WTC11 (cell line): ENCODE results near the gene FOXP1. TPM values are rescaled to one million over a fixed set of nuclear protein-coding genes. Genes with fewer than 3 reads are reported as not detected.

Experiments used
- ATAC-seq: fragments of 200-7000 bp; cut with Tn5 transposase; 2 replicates; pipeline ENCODE4 v1.10.0; 2021; ENCODE audit warnings: mild to moderate bottlenecking, moderate library complexity
- CTCF ChIA-PET: fragments of 300-600 bp; sonication (Branson Sonifier 250); formaldehyde crosslinking; loops from one replicate; lab custom pipeline; 2021; ENCODE audit warnings: antibody characterized with exemption; lab: Charles Lee
- POLR2A ChIA-PET: fragments of 350-600 bp; sonication (Branson Sonifier 250); formaldehyde crosslinking; loops from one replicate; lab custom pipeline; 2021; ENCODE audit warnings: antibody characterized with exemption; lab: Charles Lee
- DNase-seq: peaks from one replicate; pipeline ENCODE4 v3.0.0; 2021; ENCODE audit warnings: low spot score
- H3K27ac Mint-ChIP-seq: 2 replicates; pipeline ENCODE4 v1.8.0; 2021; ENCODE audit warnings: mixed read lengths
- H3K27me3 Mint-ChIP-seq: 2 replicates; pipeline ENCODE4 v1.8.0; 2021; ENCODE audit warnings: low read depth, mild to moderate bottlenecking, moderate library complexity, mixed read lengths
- H3K36me3 Mint-ChIP-seq: 2 replicates; pipeline ENCODE4 v1.8.0; 2021; ENCODE audit warnings: mixed read lengths
- H3K4me1 Mint-ChIP-seq: 2 replicates; pipeline ENCODE4 v1.8.0; 2022; ENCODE audit warnings: mixed read lengths
- H3K4me3 Mint-ChIP-seq: 2 replicates; pipeline ENCODE4 v1.8.0; 2021; ENCODE audit warnings: mild to moderate bottlenecking, moderate library complexity, mixed read lengths
- H3K9me3 Mint-ChIP-seq: 2 replicates; pipeline ENCODE4 v1.8.0; 2021; ENCODE audit warnings: mixed read lengths
- ELF4 ChIP-seq: sonication (generic); formaldehyde crosslinking; IDR thresholded peaks from 2 replicates; pipeline ENCODE4 v1.8.1; 2022; ENCODE audit warnings: low read depth, mild to moderate bottlenecking, moderate library complexity, missing genetic modification reagents
- ETV6 ChIP-seq: sonication (generic); formaldehyde crosslinking; IDR thresholded peaks from 2 replicates; pipeline ENCODE4 v1.8.1; 2022; ENCODE audit warnings: mild to moderate bottlenecking, missing genetic modification reagents
- GABPB1 ChIP-seq: sonication (generic); formaldehyde crosslinking; IDR thresholded peaks from 2 replicates; pipeline ENCODE4 v1.8.1; 2023; ENCODE audit warnings: mild to moderate bottlenecking, missing genetic modification reagents
- GRHL2 ChIP-seq: fragments of 250-450 bp; sonication (Bioruptor Pico); IDR thresholded peaks from 2 replicates; pipeline ENCODE4 v1.8.0; 2022; ENCODE audit warnings: mild to moderate bottlenecking, moderate library complexity; ENCODE audit not compliant: insufficient replicate concordance, severe bottlenecking
- GTF2I ChIP-seq: fragments of 250-450 bp; sonication (Bioruptor Pico); conservative IDR thresholded peaks from 2 replicates; pipeline ENCODE4 v1.4.0; 2021; ENCODE audit warnings: mild to moderate bottlenecking
- JUN ChIP-seq: sonication (generic); formaldehyde crosslinking; IDR thresholded peaks from 2 replicates; pipeline ENCODE4 v1.8.0; 2023; ENCODE audit warnings: mild to moderate bottlenecking, missing genetic modification reagents
- NFE2L1 ChIP-seq: sonication (generic); formaldehyde crosslinking; IDR thresholded peaks from 2 replicates; pipeline ENCODE4 v1.8.1; 2023; ENCODE audit warnings: missing genetic modification reagents
- NFYB ChIP-seq: sonication (generic); formaldehyde crosslinking; conservative IDR thresholded peaks from 2 replicates; pipeline ENCODE4 v1.8.0; 2022; ENCODE audit warnings: low read depth, missing genetic modification reagents
- PRRX2 ChIP-seq: fragments of 250-450 bp; sonication (Bioruptor Pico); IDR thresholded peaks from 2 replicates; pipeline ENCODE4 v1.8.0; 2021; ENCODE audit warnings: mild to moderate bottlenecking
- RELA ChIP-seq: sonication (generic); formaldehyde crosslinking; IDR thresholded peaks from 2 replicates; pipeline ENCODE4 v1.8.1; 2022; ENCODE audit warnings: missing genetic modification reagents, mild to moderate bottlenecking, borderline replicate concordance
- RORB ChIP-seq: fragments of 250-450 bp; sonication (Bioruptor Pico); IDR thresholded peaks from 2 replicates; pipeline ENCODE4 v1.9.0; 2021; ENCODE audit warnings: mild to moderate bottlenecking
- TCF7 ChIP-seq: sonication (generic); formaldehyde crosslinking; IDR thresholded peaks from 2 replicates; pipeline ENCODE4 v1.8.0; 2022; ENCODE audit warnings: mild to moderate bottlenecking, low read depth, missing genetic modification reagents, moderate library complexity
- ZNF121 ChIP-seq: sonication (generic); formaldehyde crosslinking; IDR thresholded peaks from 2 replicates; pipeline ENCODE4 v1.8.0; 2023; ENCODE audit warnings: missing genetic modification reagents
- ZNF317 ChIP-seq: sonication (generic); formaldehyde crosslinking; IDR thresholded peaks from 2 replicates; pipeline ENCODE4 v1.8.1; 2023; ENCODE audit warnings: low read depth, mild to moderate bottlenecking, moderate library complexity, missing genetic modification reagents, borderline replicate concordance
- total RNA-seq: library from RNA; stranded (reverse); gene quantifications from 3 replicates; pipeline ENCODE4 v1.2.3, GENCODE V29; 2021
- TF ChIP-seq, protein P1 (sequence below): sonication (generic); formaldehyde crosslinking; IDR thresholded peaks from 2 replicates; pipeline ENCODE4 v1.8.0; 2022; ENCODE audit warnings: missing genetic modification reagents
- TF ChIP-seq, protein P2 (sequence below): sonication (generic); formaldehyde crosslinking; IDR thresholded peaks from 2 replicates; pipeline ENCODE4 v1.8.1; 2022; ENCODE audit warnings: low read depth, mild to moderate bottlenecking, moderate library complexity, missing genetic modification reagents, borderline replicate concordance
- TF ChIP-seq, protein P3 (sequence below): sonication (generic); formaldehyde crosslinking; IDR thresholded peaks from 2 replicates; pipeline ENCODE4 v1.8.1; 2023; ENCODE audit warnings: mild to moderate bottlenecking, moderate library complexity, missing genetic modification reagents
- TF ChIP-seq, protein P4 (sequence below): sonication (generic); formaldehyde crosslinking; IDR thresholded peaks from 2 replicates; pipeline ENCODE4 v1.8.1; 2022; ENCODE audit warnings: mild to moderate bottlenecking, missing genetic modification reagents, moderate library complexity, borderline replicate concordance
- TF ChIP-seq, protein P5 (sequence below): fragments of 250-450 bp; sonication (Bioruptor Pico); IDR thresholded peaks from 2 replicates; pipeline ENCODE4 v1.9.0; 2021; ENCODE audit warnings: mild to moderate bottlenecking
- TF ChIP-seq, protein P6 (sequence below): fragments of 200-600 bp; IDR thresholded peaks from 2 replicates; pipeline ENCODE4 v1.8.0; 2022; ENCODE audit warnings: antibody characterized with exemption
- TF ChIP-seq, protein P7 (sequence below): sonication (generic); formaldehyde crosslinking; IDR thresholded peaks from 2 replicates; pipeline ENCODE4 v1.8.0; 2023; ENCODE audit warnings: missing genetic modification reagents

Gene FOXP1
- total RNA-seq, 1 experiment from 2014 or later: 25.8 TPM

DNA sequence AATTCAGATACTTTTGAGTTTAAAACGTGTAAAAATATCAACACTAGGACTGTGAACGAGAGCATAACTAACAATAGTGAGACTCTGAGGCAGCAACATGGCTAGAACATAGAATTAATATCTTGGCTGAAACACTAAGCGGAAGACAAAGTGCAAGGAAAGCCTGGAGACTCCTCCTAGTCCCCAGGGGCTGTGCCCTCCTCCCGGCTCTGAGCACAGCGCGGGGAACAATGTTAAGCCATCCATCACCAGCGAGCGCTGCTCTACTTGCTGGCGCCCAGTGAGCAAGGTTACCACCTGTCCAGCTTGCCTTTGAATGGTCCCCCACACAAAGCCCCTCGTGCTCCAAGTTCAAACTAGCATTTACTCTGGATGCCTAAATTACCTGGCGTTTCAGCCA lies 436.9 kb downstream of the FOXP1 start:
- CTCF ChIA-PET: no interaction called here
- H3K9me3 Mint-ChIP-seq: no peaks in the 10 kb centered on the region
- TF ChIP-seq, protein P1, sequence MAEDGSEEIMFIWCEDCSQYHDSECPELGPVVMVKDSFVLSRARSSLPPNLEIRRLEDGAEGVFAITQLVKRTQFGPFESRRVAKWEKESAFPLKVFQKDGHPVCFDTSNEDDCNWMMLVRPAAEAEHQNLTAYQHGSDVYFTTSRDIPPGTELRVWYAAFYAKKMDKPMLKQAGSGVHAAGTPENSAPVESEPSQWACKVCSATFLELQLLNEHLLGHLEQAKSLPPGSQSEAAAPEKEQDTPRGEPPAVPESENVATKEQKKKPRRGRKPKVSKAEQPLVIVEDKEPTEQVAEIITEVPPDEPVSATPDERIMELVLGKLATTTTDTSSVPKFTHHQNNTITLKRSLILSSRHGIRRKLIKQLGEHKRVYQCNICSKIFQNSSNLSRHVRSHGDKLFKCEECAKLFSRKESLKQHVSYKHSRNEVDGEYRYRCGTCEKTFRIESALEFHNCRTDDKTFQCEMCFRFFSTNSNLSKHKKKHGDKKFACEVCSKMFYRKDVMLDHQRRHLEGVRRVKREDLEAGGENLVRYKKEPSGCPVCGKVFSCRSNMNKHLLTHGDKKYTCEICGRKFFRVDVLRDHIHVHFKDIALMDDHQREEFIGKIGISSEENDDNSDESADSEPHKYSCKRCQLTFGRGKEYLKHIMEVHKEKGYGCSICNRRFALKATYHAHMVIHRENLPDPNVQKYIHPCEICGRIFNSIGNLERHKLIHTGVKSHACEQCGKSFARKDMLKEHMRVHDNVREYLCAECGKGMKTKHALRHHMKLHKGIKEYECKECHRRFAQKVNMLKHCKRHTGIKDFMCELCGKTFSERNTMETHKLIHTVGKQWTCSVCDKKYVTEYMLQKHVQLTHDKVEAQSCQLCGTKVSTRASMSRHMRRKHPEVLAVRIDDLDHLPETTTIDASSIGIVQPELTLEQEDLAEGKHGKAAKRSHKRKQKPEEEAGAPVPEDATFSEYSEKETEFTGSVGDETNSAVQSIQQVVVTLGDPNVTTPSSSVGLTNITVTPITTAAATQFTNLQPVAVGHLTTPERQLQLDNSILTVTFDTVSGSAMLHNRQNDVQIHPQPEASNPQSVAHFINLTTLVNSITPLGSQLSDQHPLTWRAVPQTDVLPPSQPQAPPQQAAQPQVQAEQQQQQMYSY (CRISPR knock-in tag): no peak
- TF ChIP-seq GABPB1 (CRISPR knock-in tag) (no peak), GTF2I (CRISPR knock-in tag) (no peak)
- TF ChIP-seq, protein P2, sequence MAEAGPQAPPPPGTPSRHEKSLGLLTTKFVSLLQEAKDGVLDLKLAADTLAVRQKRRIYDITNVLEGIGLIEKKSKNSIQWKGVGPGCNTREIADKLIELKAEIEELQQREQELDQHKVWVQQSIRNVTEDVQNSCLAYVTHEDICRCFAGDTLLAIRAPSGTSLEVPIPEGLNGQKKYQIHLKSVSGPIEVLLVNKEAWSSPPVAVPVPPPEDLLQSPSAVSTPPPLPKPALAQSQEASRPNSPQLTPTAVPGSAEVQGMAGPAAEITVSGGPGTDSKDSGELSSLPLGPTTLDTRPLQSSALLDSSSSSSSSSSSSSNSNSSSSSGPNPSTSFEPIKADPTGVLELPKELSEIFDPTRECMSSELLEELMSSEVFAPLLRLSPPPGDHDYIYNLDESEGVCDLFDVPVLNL (CRISPR knock-in tag): no peak
- H3K27me3 Mint-ChIP-seq: no peaks in the 10 kb centered on the region
- H3K4me1 Mint-ChIP-seq: peaks cover 54% of the 10 kb centered on the region
- POLR2A ChIA-PET: no interaction called here
- no peak overlapping the region for H3K4me3 Mint-ChIP-seq
- ATAC-seq (peak; percentile 72), DNase-seq (no peak)
- H3K27ac Mint-ChIP-seq: no peak overlapping the region
- H3K36me3 Mint-ChIP-seq: no peaks in the 10 kb centered on the region

DNA sequence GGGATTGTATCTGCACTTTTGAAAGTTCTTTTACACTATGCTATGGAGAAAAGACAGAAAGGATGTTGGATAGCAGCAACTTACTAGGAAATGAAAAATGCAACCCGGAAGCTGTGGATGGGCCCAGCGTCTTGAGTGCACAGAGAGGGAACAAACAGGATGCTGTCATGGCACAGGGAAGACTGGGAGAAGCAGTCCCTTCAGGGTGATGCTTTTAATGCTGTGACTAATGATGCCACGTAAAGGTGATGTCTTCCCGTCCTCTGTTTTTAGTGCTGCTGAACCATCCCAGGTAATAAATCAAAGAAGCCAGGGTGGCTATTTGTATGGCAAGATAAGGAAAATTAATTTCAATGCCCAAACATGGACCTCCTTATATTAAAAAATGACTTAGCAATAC lies 437.6 kb downstream of the FOXP1 start:
- H3K4me1 Mint-ChIP-seq: peaks cover 52% of the 10 kb centered on the region
- TF ChIP-seq ZNF317: no peak
- TF ChIP-seq, protein P3, sequence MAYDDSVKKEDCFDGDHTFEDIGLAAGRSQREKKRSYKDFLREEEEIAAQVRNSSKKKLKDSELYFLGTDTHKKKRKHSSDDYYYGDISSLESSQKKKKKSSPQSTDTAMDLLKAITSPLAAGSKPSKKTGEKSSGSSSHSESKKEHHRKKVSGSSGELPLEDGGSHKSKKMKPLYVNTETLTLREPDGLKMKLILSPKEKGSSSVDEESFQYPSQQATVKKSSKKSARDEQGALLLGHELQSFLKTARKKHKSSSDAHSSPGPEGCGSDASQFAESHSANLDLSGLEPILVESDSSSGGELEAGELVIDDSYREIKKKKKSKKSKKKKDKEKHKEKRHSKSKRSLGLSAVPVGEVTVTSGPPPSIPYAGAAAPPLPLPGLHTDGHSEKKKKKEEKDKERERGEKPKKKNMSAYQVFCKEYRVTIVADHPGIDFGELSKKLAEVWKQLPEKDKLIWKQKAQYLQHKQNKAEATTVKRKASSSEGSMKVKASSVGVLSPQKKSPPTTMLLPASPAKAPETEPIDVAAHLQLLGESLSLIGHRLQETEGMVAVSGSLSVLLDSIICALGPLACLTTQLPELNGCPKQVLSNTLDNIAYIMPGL: no peak
- no peak for TF ChIP-seq RELA
- TF ChIP-seq ELF4 (CRISPR knock-in tag): no peak
- TF ChIP-seq ZNF121: no peak
- TF ChIP-seq, protein P4, sequence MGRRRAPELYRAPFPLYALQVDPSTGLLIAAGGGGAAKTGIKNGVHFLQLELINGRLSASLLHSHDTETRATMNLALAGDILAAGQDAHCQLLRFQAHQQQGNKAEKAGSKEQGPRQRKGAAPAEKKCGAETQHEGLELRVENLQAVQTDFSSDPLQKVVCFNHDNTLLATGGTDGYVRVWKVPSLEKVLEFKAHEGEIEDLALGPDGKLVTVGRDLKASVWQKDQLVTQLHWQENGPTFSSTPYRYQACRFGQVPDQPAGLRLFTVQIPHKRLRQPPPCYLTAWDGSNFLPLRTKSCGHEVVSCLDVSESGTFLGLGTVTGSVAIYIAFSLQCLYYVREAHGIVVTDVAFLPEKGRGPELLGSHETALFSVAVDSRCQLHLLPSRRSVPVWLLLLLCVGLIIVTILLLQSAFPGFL (CRISPR knock-in tag): no peak
- TF ChIP-seq, protein P5, sequence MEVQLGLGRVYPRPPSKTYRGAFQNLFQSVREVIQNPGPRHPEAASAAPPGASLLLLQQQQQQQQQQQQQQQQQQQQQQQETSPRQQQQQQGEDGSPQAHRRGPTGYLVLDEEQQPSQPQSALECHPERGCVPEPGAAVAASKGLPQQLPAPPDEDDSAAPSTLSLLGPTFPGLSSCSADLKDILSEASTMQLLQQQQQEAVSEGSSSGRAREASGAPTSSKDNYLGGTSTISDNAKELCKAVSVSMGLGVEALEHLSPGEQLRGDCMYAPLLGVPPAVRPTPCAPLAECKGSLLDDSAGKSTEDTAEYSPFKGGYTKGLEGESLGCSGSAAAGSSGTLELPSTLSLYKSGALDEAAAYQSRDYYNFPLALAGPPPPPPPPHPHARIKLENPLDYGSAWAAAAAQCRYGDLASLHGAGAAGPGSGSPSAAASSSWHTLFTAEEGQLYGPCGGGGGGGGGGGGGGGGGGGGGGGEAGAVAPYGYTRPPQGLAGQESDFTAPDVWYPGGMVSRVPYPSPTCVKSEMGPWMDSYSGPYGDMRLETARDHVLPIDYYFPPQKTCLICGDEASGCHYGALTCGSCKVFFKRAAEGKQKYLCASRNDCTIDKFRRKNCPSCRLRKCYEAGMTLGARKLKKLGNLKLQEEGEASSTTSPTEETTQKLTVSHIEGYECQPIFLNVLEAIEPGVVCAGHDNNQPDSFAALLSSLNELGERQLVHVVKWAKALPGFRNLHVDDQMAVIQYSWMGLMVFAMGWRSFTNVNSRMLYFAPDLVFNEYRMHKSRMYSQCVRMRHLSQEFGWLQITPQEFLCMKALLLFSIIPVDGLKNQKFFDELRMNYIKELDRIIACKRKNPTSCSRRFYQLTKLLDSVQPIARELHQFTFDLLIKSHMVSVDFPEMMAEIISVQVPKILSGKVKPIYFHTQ: no peak
- TF ChIP-seq, protein P6, sequence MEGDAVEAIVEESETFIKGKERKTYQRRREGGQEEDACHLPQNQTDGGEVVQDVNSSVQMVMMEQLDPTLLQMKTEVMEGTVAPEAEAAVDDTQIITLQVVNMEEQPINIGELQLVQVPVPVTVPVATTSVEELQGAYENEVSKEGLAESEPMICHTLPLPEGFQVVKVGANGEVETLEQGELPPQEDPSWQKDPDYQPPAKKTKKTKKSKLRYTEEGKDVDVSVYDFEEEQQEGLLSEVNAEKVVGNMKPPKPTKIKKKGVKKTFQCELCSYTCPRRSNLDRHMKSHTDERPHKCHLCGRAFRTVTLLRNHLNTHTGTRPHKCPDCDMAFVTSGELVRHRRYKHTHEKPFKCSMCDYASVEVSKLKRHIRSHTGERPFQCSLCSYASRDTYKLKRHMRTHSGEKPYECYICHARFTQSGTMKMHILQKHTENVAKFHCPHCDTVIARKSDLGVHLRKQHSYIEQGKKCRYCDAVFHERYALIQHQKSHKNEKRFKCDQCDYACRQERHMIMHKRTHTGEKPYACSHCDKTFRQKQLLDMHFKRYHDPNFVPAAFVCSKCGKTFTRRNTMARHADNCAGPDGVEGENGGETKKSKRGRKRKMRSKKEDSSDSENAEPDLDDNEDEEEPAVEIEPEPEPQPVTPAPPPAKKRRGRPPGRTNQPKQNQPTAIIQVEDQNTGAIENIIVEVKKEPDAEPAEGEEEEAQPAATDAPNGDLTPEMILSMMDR: no peak
- TF ChIP-seq, protein P7, sequence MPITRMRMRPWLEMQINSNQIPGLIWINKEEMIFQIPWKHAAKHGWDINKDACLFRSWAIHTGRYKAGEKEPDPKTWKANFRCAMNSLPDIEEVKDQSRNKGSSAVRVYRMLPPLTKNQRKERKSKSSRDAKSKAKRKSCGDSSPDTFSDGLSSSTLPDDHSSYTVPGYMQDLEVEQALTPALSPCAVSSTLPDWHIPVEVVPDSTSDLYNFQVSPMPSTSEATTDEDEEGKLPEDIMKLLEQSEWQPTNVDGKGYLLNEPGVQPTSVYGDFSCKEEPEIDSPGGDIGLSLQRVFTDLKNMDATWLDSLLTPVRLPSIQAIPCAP (CRISPR knock-in tag): no peak
- no peak for TF ChIP-seq NFE2L1 (CRISPR knock-in tag)
- TF ChIP-seq ETV6: no peak
- no peak for TF ChIP-seq GRHL2 (CRISPR knock-in tag)
- TF ChIP-seq JUN: no peak
- no peak for TF ChIP-seq PRRX2
- TF ChIP-seq NFYB (CRISPR knock-in tag): no peak
- no peak for TF ChIP-seq RORB (CRISPR knock-in tag)
- TF ChIP-seq TCF7 (CRISPR knock-in tag): no peak
- CTCF ChIA-PET: no interaction called here
- DNase-seq: no peak
- no peaks in the 10 kb centered on the region for H3K27me3 Mint-ChIP-seq
- H3K9me3 Mint-ChIP-seq: no peaks in the 10 kb centered on the region
- no peaks in the 10 kb centered on the region; the same call in 1 of the 2 replicates for H3K36me3 Mint-ChIP-seq
- POLR2A ChIA-PET: no interaction called here
- no peak overlapping the region for H3K4me3 Mint-ChIP-seq
- ATAC-seq: no peak
- H3K27ac Mint-ChIP-seq: 0 out of 2 replicates have a peak overlapping the region, but pooled peaks have one; percentile 35
